GM12873 (cell line): ENCODE measurements around the gene GPD2.

Experiments
- TF ChIP-seq, protein P1 (sequence below): IDR thresholded peaks from 2 replicates; pipeline ENCODE4 v1.5.1; 2012; ENCODE audit warnings: low read depth, mild to moderate bottlenecking, moderate library complexity, low read length, control low read depth; ENCODE audit not compliant: insufficient read depth; ENCODE audit errors: missing control alignments

GPD2 gene

DNA sequence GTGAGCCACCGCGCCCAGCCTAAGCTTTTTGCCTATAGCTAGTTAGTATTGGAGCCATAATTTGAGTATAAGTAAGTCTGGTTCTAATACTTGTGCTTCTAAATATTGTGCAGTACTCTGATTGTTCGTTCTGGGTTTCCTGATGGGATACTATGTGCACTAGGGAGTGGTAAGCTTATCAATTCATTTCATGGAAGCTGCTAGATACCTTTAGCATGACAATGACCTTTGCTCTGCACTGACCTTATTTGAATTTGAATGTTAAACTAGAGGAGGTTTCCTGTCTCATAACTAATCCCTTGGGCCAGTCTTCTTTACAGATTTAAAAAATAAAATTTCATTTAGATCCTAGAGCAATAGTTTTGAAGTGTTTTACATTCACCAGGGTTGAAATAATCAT lies 125.1 kb downstream of the GPD2 start:
- TF ChIP-seq, protein P1, sequence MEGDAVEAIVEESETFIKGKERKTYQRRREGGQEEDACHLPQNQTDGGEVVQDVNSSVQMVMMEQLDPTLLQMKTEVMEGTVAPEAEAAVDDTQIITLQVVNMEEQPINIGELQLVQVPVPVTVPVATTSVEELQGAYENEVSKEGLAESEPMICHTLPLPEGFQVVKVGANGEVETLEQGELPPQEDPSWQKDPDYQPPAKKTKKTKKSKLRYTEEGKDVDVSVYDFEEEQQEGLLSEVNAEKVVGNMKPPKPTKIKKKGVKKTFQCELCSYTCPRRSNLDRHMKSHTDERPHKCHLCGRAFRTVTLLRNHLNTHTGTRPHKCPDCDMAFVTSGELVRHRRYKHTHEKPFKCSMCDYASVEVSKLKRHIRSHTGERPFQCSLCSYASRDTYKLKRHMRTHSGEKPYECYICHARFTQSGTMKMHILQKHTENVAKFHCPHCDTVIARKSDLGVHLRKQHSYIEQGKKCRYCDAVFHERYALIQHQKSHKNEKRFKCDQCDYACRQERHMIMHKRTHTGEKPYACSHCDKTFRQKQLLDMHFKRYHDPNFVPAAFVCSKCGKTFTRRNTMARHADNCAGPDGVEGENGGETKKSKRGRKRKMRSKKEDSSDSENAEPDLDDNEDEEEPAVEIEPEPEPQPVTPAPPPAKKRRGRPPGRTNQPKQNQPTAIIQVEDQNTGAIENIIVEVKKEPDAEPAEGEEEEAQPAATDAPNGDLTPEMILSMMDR, result no peak

DNA sequence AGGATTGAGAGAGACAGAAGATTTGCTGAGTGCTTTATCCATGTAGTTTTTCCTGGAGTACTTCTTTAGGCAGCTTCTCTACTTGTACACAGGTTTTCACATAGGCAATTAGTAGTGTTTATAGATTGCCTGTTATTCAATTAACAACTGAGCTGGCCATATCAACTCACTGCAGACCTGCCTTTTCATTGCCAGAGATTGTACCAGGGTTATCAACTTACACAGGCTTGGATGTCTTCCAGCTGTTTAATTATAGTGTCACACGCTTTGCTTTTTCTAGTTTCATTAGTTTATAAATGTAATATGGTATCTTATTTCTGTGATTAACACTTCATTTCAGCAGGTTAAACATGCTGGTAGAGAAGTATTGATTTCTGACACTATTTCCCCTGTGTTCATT lies 125.9 kb downstream of the GPD2 start:
- TF ChIP-seq, protein P1, result no peak

DNA sequence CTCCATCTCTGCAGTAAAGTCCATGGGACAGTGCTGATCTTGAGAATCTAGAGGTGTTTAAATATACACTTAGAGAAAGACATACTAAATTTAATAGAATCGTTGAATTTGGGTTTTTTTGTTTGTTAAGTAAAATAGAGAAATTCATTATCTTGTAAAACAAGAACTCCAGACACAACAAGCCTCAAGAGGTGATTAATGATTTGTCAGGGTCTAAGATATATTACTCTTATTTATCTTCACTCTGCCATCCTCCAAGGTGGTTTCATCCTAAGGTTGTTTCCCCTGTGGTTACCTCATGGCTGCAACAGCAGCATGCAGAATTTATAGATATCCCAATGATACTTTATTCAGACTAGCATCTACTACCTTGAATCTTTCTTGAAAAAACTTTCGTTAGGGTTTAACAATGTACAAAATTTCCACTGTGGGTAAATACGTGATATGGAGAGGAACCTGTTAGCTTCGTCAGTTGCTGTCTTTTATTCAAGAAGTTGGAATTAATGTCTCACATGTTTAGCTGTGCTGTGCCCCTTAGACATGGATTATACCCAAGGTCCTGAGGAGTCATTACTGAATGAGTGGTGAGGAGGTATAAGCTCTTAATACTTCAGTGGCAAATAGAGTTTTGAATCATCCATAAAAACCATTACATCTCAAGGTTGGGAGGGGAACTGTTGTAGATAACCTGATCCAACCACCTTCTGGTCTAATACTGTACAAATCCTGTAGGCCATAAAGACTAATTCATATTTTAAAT lies 128.0 kb downstream of the GPD2 start:
- TF ChIP-seq, protein P1, result no peak

DNA sequence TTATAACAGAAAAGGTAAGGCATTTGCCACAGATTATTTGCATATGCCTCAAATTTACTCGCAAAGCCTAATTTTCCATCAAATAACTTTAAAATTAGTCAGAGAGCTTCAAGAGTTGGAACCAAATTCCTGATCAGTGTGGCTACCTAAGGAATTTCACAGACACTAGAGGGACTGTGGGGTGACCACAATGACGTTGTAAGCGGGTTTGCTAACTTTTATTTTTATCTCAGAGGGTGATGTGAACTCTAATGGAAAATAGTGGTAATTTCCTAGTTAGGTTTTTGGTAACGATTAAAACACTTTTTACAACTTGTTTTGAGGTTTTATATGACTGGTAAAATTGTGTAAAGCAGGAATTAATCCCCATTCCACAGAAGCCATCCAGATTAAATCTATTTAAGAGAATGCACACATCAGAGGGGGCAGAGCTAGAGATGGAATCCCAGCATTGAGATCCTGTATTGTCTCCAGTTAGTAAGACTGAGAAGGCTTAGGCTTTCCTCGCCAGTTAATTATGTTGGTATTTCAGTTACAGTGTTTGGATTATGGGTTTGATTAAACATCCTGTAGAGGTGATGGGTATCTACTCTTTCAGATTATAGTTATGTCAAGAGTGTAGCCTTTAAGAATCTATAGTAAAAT lies 129.0 kb downstream of the GPD2 start:
- TF ChIP-seq, protein P1, result no peak

DNA sequence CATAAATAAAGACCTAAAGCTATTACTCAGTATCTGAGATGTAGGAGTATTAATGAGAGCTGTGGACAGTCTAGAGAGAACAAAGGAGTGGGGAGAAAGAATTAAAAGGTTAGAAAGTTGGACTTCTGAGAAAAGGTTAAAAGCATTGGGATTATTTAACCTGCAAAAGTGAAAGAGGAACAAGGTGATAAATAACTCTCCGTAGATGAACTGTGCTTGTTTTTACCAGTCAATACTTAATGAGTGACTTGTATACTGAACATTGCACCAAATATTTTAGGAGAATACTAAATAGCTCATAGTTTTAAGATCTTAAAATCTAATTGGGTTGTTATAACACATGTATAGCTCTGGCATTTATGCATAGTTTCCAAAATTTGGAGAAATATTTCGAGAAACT lies 137.5 kb downstream of the GPD2 start:
- TF ChIP-seq, protein P1, result no peak

DNA sequence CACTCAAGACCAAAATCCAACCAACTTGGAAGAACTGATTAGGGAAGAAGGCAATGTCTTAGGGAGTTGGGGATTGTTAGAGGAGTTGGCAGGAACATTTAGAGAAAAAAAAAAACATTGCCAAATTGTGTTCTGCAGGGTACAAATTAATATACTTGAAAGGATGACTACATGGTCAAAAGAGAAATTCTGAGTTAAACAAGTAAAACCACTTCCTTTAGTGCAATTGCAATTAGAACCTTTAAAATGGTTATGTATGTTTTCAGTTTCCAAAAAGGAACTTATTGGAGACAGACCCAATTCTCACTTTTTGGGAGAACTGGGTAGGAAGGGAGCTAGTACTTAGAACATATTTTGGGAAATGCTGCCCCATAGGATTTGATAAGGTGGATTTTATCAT lies 137.9 kb downstream of the GPD2 start:
- TF ChIP-seq, protein P1, result no peak

DNA sequence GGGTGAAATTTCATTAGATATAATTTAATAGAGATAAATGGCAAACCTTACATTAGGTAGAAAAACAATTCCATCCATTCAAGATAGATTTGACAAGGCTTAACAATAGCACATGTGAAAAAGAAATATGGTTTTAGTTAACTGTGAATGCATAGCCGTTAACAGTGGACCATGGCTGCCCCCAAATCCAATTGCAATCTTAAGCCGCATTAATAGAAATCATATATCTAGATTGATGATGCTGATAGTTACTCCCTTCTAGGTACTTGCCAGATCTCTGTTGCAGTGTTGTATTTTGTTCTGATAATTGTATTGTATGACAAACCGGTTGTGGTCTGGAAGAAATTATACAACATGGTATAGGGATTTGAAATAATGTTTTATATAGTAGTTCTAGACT lies 139.8 kb downstream of the GPD2 start:
- TF ChIP-seq, protein P1, result no peak
